Esophagus muscularis mucosa (tissue), 4 donors: ENCODE results near the gene LRMDA. TPM values are rescaled to one million over a fixed set of nuclear protein-coding genes. Genes with fewer than 3 reads are reported as not detected.
"Not testable (repeated sequence)": the region's sequence is repeated elsewhere in the genome, so short reads cannot be mapped to it uniquely, and the experiment has no call there.

Experiments used
- DNase-seq: peaks from one replicate; pipeline ENCODE4 v3.0.0-alpha.2; 2017; ENCODE audit errors: extremely low spot score
- H3K27ac ChIP-seq, 4 donors: fragments of 200-600 bp; sonication (generic); replicated peaks in 1 of 4; 1 replicate in 3 of 4; 2 replicates in 1 of 4; pipeline ENCODE4 v1.5.1; 2016 to 2019; ENCODE audit warnings: mild to moderate bottlenecking in 1 of 4
- H3K27me3 ChIP-seq, 4 donors: fragments of 200-600 bp; sonication (generic); one replicate each; pipeline versions ENCODE4 v1.5.1 to v1.6.0; 2016 to 2019
- H3K36me3 ChIP-seq, 4 donors: fragments of 200-600 bp; sonication (generic); one replicate each; pipeline ENCODE4 v1.5.1; 2016 to 2019
- H3K4me1 ChIP-seq, 4 donors: fragments of 200-600 bp; sonication (generic); one replicate each; pipeline ENCODE4 v1.5.1; 2016 to 2019
- H3K4me3 ChIP-seq, 4 donors: fragments of 200-600 bp; sonication (generic); 1 replicate in 2 of 4; 2 replicates in 2 of 4; pipeline ENCODE4 v1.5.1; 2016 to 2019; ENCODE audit warnings: mild to moderate bottlenecking in 4 of 4, moderate library complexity in 1 of 4
- H3K9me3 ChIP-seq, 4 donors: fragments of 200-600 bp; sonication (generic); 1 replicate in 3 of 4; 2 replicates in 1 of 4; pipeline ENCODE4 v1.5.1; 2016 to 2019
- EP300 ChIP-seq: sonication (generic); formaldehyde crosslinking; IDR thresholded peaks from one replicate; pipeline ENCODE4 v1.6.1; 2017; ENCODE audit warnings: antibody characterized with exemption
- POLR2A ChIP-seq: fragments of 450-650 bp; IDR thresholded peaks from one replicate; pipeline ENCODE4 v1.6.1; 2017; ENCODE audit warnings: antibody characterized with exemption, moderate library complexity, mild to moderate bottlenecking, low read depth
- POLR2AphosphoS5 ChIP-seq, 2 donors: sonication (generic); formaldehyde crosslinking; IDR thresholded peaks; one replicate each; pipeline ENCODE4 v1.6.1; 2017; ENCODE audit warnings: antibody characterized with exemption in 2 of 2
- WGBS: methylation state at CpG from one replicate; pipeline ENCODE4 v1.1.5; 2018; 5-methylcytosine and 5-hydroxymethylcytosine counted together
- intact Hi-C: fragments of 100-400 bp; cut with DNase I; formaldehyde crosslinking; loops from one replicate; pipeline ENCODE4 v1.15.1; 2023
- total RNA-seq, 4 donors: library from RNA; depleted of rRNA; stranded (reverse); fragments of >200 nt; gene quantifications; one replicate each; pipeline versions ENCODE4 v1.1.0 to v1.2.1, GENCODE V29; 2016
- TF ChIP-seq, protein P1 (sequence below), 3 experiments: fragments of 200-600 bp in 2 of 3; fragments of 450-650 bp in 1 of 3; sonication (generic) in 2 of 3; IDR thresholded peaks; one replicate each; pipeline ENCODE4 v1.5.1; 2017 to 2019; ENCODE audit warnings: antibody characterized with exemption in 3 of 3, mild to moderate bottlenecking in 2 of 3, moderate library complexity in 1 of 3

Gene LRMDA
- total RNA-seq, 4 donors from 2014 or later, result 14.3 to 34.9 (median 26.5) TPM

DNA sequence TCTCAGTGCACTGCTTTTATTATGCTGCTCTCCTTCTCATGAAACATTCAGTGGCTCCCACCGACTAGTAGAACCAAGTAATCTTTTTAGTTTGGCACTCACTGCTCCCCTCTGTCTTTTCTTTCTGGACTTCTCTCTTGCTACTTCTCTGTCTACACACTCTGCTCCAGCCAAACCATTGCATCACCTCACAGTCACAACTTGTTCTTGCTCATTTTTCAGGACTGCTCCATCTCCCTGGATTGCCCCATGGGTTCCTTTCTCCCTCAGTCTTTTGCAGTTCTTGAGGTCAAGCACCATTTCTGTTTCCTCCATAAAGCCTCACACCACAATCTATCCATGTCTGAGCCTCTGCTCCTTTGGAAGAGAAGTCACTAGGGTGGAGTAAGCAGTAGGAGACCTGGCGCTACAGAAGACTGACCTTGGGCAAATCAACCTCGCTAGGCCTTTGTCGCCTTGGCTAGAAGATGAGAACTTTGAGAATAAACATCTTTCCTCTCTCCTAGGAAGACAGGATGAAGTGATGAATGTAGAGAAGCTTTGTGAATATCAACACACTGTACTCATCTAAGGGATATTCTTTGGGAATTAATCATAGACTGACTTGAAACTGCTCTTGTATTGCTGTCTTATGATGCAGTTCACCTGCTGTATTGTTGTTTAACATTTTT, 186.2 kb downstream of the LRMDA start:
- H3K27ac ChIP-seq, result peak overlapping the region; percentile 28 to 74 (median 58)
- DNase-seq, result peak; percentile 95
- no peak overlapping the region for H3K4me3 ChIP-seq
- peak; percentile 28 for TF ChIP-seq EP300
- no peak for TF ChIP-seq POLR2A
- TF ChIP-seq, protein P1, sequence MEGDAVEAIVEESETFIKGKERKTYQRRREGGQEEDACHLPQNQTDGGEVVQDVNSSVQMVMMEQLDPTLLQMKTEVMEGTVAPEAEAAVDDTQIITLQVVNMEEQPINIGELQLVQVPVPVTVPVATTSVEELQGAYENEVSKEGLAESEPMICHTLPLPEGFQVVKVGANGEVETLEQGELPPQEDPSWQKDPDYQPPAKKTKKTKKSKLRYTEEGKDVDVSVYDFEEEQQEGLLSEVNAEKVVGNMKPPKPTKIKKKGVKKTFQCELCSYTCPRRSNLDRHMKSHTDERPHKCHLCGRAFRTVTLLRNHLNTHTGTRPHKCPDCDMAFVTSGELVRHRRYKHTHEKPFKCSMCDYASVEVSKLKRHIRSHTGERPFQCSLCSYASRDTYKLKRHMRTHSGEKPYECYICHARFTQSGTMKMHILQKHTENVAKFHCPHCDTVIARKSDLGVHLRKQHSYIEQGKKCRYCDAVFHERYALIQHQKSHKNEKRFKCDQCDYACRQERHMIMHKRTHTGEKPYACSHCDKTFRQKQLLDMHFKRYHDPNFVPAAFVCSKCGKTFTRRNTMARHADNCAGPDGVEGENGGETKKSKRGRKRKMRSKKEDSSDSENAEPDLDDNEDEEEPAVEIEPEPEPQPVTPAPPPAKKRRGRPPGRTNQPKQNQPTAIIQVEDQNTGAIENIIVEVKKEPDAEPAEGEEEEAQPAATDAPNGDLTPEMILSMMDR (IDR thresholded peaks at IDR 0.05), result no peak
- peak; percentile 73 to 83 for TF ChIP-seq POLR2AphosphoS5 (IDR thresholded peaks at IDR 0.05)
- 55% methylated on average over 4 of the region's 4 CpGs for WGBS
- H3K9me3 ChIP-seq, result no peaks in the 10 kb centered on the region
- H3K36me3 ChIP-seq, result no peaks in the 10 kb centered on the region
- peaks cover 13 to 50% (median 41%) of the 10 kb centered on the region in 4 donors for H3K4me1 ChIP-seq
- intact Hi-C loops, result loop anchor here (5.0 kb wide), 1 partner anchor 215 kb away; the partner anchor contains the start of gene ZNF503
- no peaks in the 10 kb centered on the region for H3K27me3 ChIP-seq

DNA sequence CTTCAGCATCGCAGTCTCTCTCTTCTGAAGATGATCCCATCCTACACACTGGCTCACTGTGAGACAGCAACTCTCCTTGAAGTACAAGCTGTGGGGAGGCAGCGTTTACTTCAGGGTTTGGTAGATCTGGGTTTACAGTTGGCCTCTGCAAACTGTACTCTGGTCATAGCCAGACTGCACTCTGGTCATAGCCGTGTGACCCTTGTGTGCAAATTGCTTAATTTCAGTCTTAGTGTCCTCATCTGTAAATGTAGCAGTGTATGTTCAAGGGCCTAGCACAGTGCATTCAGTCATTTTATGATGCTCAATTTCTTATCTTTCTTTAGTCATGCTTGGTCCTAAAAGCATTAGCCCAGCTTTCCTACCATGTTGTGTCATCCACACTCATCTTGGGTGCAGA, 188.2 kb downstream of the LRMDA start:
- H3K9me3 ChIP-seq, result no peaks in the 10 kb centered on the region
- 98% methylated on average over 3 of the region's 3 CpGs for WGBS
- intact Hi-C loops, result loop anchor here (5.0 kb wide), 1 partner anchor 217 kb away; the partner anchor contains the start of gene ZNF503
- H3K36me3 ChIP-seq, result no peaks in the 10 kb centered on the region
- H3K27ac ChIP-seq, result no peak overlapping the region
- no peak for DNase-seq
- no peaks in the 10 kb centered on the region for H3K27me3 ChIP-seq
- no peak overlapping the region for H3K4me3 ChIP-seq
- peaks cover 3 to 36% (median 20%) of the 10 kb centered on the region in 4 donors for H3K4me1 ChIP-seq
- TF ChIP-seq EP300 (no peak), POLR2AphosphoS5 (IDR thresholded peaks at IDR 0.05) (no peak), POLR2A (no peak)
- TF ChIP-seq, protein P1 (IDR thresholded peaks at IDR 0.05), result no peak

DNA sequence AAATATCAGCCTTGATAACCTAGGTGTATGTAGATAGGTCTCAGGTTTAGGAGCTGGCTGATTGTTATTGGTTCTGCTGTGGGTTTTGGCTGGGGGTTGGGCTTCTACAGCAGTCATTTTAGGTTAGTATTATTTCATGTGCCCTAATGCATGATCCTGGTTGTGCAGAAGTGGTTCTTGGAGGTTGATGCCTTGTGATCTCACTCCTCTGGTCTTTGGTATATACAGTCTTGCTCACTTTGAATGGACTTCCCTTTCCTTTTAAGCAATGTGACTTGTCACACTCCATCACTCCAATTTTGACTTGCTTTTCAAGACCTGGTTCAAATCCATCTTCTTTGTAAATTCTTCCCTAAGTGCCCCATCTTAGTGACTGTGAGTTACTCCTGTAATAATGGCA, 188.9 kb downstream of the LRMDA start:
- H3K4me3 ChIP-seq, result no peak overlapping the region
- no peak for DNase-seq
- H3K9me3 ChIP-seq, result no peaks in the 10 kb centered on the region
- no peak overlapping the region for H3K27ac ChIP-seq
- no peaks in the 10 kb centered on the region for H3K27me3 ChIP-seq
- peaks cover 3 to 34% (median 16%) of the 10 kb centered on the region in 4 donors for H3K4me1 ChIP-seq
- intact Hi-C loops, result no loop called here
- H3K36me3 ChIP-seq, result no peaks in the 10 kb centered on the region
- TF ChIP-seq EP300 (no peak), POLR2A (no peak), POLR2AphosphoS5 (IDR thresholded peaks at IDR 0.05) (no peak)
- TF ChIP-seq, protein P1 (IDR thresholded peaks at IDR 0.05), result no peak

DNA sequence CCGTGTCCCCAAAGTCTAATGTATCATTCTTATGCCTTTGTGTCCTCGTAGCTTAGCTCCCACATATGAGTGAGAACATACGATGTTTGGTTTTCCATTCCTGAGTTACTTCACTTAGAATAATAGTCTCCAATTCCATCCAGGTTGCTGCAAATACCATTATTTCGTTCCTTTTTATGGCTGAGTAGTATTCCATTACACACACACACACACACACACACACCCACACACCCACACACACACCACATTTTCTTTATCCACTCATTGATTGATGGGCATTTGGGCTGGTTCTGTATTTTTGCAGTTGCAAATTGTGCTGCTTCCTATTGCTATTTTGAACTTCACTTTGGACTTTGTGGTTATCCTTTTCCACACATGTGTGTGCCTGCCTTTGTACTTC, 189.6 kb downstream of the LRMDA start:
- intact Hi-C loops, H3K9me3 ChIP-seq, H3K27ac ChIP-seq, H3K36me3 ChIP-seq, DNase-seq, H3K27me3 ChIP-seq, H3K4me3 ChIP-seq: not testable (repeated sequence)
- 93% methylated on average over 4 of the region's 4 CpGs for WGBS
- H3K4me1 ChIP-seq, result peaks cover 3 to 34% (median 16%) of the 10 kb centered on the region in 4 donors

DNA sequence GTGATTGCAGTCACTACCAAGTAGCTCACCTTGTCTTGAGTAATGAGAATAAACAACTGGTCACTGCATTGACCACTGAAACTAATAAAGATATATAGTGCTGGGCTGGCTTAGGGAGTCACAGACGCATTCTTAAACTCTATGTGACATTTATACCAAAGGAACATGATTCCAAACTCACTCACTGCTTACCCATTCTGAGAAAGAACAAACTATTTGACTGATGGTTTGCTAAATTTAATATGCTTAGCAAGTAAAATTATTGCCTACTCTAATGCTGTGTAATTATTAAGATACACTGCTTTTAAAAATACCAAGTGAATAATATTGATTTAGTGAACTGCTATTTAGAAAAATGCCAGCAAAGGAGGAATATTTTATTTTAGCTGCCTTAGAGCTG, 191.1 kb downstream of the LRMDA start:
- intact Hi-C loops, result no loop called here
- H3K4me3 ChIP-seq, result no peak overlapping the region
- TF ChIP-seq EP300 (no peak), POLR2AphosphoS5 (IDR thresholded peaks at IDR 0.05) (no peak), POLR2A (no peak)
- TF ChIP-seq, protein P1 (IDR thresholded peaks at IDR 0.05), result no peak

More for the DNA sequence above, 191.1 kb downstream of the LRMDA start:
- Histone ChIP-seq H3K4me1 (peaks cover 3 to 25% (median 7%) of the 10 kb centered on the region in 4 donors), H3K27me3 (no peaks in the 10 kb centered on the region), H3K36me3 (no peaks in the 10 kb centered on the region), H3K27ac (no peak overlapping the region), H3K9me3 (no peaks in the 10 kb centered on the region)
- WGBS, result 86% methylated on average over 1 of the region's 1 CpG
- no peak for DNase-seq
